Ishikawa (cell line): ENCODE results near the gene PIGC.

ENCODE experiments used
- EGR1 ChIP-seq: IDR thresholded peaks from 2 replicates; pipeline ENCODE4 v1.6.1; 2012
- EP300 ChIP-seq: IDR thresholded peaks from 2 replicates; pipeline ENCODE4 v1.6.1; 2012; ENCODE audit warnings: borderline replicate concordance
- NFIC ChIP-seq: IDR thresholded peaks from 2 replicates; pipeline ENCODE4 v1.6.1; 2012
- RAD21 ChIP-seq: IDR thresholded peaks from 2 replicates; pipeline ENCODE4 v1.6.1; 2012; ENCODE audit warnings: low read depth
- REST ChIP-seq: IDR thresholded peaks from 2 replicates; pipeline ENCODE4 v1.6.1; 2012; ENCODE audit warnings: low read depth, mild to moderate bottlenecking
- TAF1 ChIP-seq: IDR thresholded peaks from 2 replicates; pipeline ENCODE4 v1.6.1; 2012; ENCODE audit warnings: low read depth, mild to moderate bottlenecking
- TEAD4 ChIP-seq: IDR thresholded peaks from 2 replicates; pipeline ENCODE4 v1.6.1; 2012
- USF1 ChIP-seq: IDR thresholded peaks from 2 replicates; pipeline ENCODE4 v1.6.1; 2012
- YY1 ChIP-seq: IDR thresholded peaks from 2 replicates; pipeline ENCODE4 v1.6.1; 2012; ENCODE audit warnings: low read depth

GRCh38 chr1:172416496-172417035, 27.3 kb downstream of the PIGC start:
- TF ChIP-seq TEAD4 (no peak), YY1 (no peak), REST (no peak), EGR1 (no peak), RAD21 (no peak), EP300 (no peak), TAF1 (no peak), NFIC (no peak), USF1 (no peak)
